Heart left ventricle (tissue), 13 donors: ENCODE measurements around the gene CFAP299.

Source experiments
- POLR2A ChIP-seq, 2 donors: fragments of 450-650 bp; IDR thresholded peaks; one replicate each; pipeline ENCODE4 v1.6.1; 2017; ENCODE audit warnings: antibody characterized with exemption in 2 of 2, mild to moderate bottlenecking in 2 of 2, moderate library complexity in 2 of 2
- TF ChIP-seq, protein P1 (sequence below), 12 donors: fragments of 200-600 bp; sonication (generic) in 4 of 12; IDR thresholded peaks; one replicate each; pipeline versions ENCODE4 v1.5.0 to v1.8.0; 2018 to 2022; ENCODE audit warnings: antibody characterized with exemption in 12 of 12, mild to moderate bottlenecking in 5 of 12
- donor health status: ischemic (EF 13 %, LVEDD 7.1; RV severe dilation, severe dysfunction).
- donor health status: DM: no; HTN: yes; CAD: no.
- donor health status: DM: no; HTN: no; CAD: no.
- donor health status: ischemic (EF 25% LVEDD 6.9; RV normal size, moderate dysfunction).
- donor health status: ischemic (EF 25% LVEDD 5.7; RV mildly dilated, moderate dysfunction).
- donor health status: ischemic (EF 35%, LVEDD 5.7; RV mildly dilated, moderate dysfunction).
- donor health status: nonischemic (EF 11% LVEDD 7.7; RV severe dilation, severe dysfunction).
- donor health status: DM: yes; HTN: yes; CAD: no.
- donor health status: PGD.
- donor health status: ischemic (EF 29% LVEDD 5.4; RV normal size, mild dysfunction).
- donor health status: nonischemic (EF 23%, LVEDD 6.1; RV moderate dilation, normal function).

DNA sequence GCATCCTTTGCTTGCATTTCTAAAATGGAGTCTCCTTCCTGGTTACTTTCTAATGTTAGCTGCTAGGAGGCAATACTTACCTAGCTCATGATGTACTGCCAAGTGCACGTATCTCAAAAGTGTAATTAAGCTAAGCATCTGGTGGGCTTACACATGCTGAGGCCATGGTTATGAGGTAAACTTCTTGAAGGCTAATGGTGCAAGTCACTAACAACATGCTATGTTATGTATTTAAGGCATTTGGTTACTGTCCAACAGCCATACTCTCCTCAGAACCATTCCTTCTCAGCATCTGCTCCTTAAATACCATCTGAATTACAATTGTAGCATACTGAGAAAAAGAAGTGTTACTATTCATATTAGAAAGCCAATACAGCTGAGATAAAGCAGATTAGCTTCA lies 376.4 kb downstream of the CFAP299 start:
- TF ChIP-seq, protein P1, sequence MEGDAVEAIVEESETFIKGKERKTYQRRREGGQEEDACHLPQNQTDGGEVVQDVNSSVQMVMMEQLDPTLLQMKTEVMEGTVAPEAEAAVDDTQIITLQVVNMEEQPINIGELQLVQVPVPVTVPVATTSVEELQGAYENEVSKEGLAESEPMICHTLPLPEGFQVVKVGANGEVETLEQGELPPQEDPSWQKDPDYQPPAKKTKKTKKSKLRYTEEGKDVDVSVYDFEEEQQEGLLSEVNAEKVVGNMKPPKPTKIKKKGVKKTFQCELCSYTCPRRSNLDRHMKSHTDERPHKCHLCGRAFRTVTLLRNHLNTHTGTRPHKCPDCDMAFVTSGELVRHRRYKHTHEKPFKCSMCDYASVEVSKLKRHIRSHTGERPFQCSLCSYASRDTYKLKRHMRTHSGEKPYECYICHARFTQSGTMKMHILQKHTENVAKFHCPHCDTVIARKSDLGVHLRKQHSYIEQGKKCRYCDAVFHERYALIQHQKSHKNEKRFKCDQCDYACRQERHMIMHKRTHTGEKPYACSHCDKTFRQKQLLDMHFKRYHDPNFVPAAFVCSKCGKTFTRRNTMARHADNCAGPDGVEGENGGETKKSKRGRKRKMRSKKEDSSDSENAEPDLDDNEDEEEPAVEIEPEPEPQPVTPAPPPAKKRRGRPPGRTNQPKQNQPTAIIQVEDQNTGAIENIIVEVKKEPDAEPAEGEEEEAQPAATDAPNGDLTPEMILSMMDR (IDR thresholded peaks at IDR 0.05) = no peak
- TF ChIP-seq POLR2A (IDR thresholded peaks at IDR 0.05) = no peak
